PC-3 (cell line): ENCODE data around the gene CSNK1E. TPM values are rescaled to one million over a fixed set of nuclear protein-coding genes. Genes with fewer than 3 reads are reported as not detected.

Experiments
- ATAC-seq: fragments of 200-7000 bp; cut with Tn5 transposase; 2 replicates; pipeline ENCODE4 v1.9.1; 2020; ENCODE audit warnings: mild to moderate bottlenecking, moderate library complexity
- BruUV-seq: library from RNA; stranded (reverse); fragments of 400-500 nt; replicated peaks from 2 replicates; lab custom pipeline; 2021; lab: Mats Ljungman, UMichigan
- CTCF ChIA-PET: fragments of 300-600 bp; sonication (Branson Sonifier 250); formaldehyde crosslinking; loops from one replicate; lab custom pipeline; 2022; ENCODE audit warnings: antibody characterized with exemption; lab: Charles Lee
- POLR2A ChIA-PET: fragments of 300-600 bp; sonication (Branson Sonifier 250); formaldehyde crosslinking; loops from one replicate; lab custom pipeline; 2022; ENCODE audit warnings: antibody characterized with exemption; ENCODE audit not compliant: unreplicated experiment; lab: Charles Lee
- DNase-seq: peaks from one replicate; pipeline ENCODE4 v3.0.0-alpha.2; 2015
- H2AFZ ChIP-seq: fragments of 300-600 bp; sonication (generic); 2 replicates; pipeline ENCODE4 v1.6.0; 2016; ENCODE audit warnings: antibody characterized with exemption, low read length
- H3F3A ChIP-seq: fragments of 300-600 bp; sonication (generic); one replicate; pipeline ENCODE4 v1.6.0; 2017; ENCODE audit warnings: antibody characterized with exemption, low read length, control low read depth, mild to moderate bottlenecking; ENCODE audit not compliant: unreplicated experiment
- H3K27ac ChIP-seq: fragments of 300-600 bp; sonication (generic); 2 replicates; pipeline ENCODE4 v1.5.1; 2016; ENCODE audit warnings: mild to moderate bottlenecking, low read length
- H3K27me3 ChIP-seq: fragments of 300-600 bp; sonication (generic); 2 replicates; pipeline ENCODE4 v1.6.1; 2016; ENCODE audit warnings: low read length, mixed read lengths
- H3K36me3 ChIP-seq: fragments of 300-600 bp; sonication (generic); 2 replicates; pipeline ENCODE4 v1.6.1; 2016; ENCODE audit warnings: low read depth, mixed run types, low read length, mixed read lengths
- H3K4me1 ChIP-seq: fragments of 300-600 bp; sonication (generic); 2 replicates; pipeline ENCODE4 v1.5.1; 2016; ENCODE audit warnings: low read length; ENCODE audit not compliant: insufficient read depth
- H3K4me2 ChIP-seq: fragments of 300-600 bp; sonication (generic); 2 replicates; pipeline ENCODE4 v1.6.0; 2016; ENCODE audit warnings: low read length
- H3K4me3 ChIP-seq: fragments of 300-600 bp; sonication (generic); 2 replicates; pipeline ENCODE4 v1.5.1; 2016; ENCODE audit warnings: mild to moderate bottlenecking, low read length, mixed read lengths
- H3K79me2 ChIP-seq: fragments of 300-600 bp; sonication (generic); 2 replicates; pipeline ENCODE4 v1.6.1; 2017; ENCODE audit warnings: low read length, mixed read lengths
- H3K9ac ChIP-seq: fragments of 300-600 bp; sonication (generic); 2 replicates; pipeline ENCODE4 v1.6.0; 2016; ENCODE audit warnings: mild to moderate bottlenecking, low read length
- H3K9me2 ChIP-seq: fragments of 300-600 bp; sonication (generic); replicated peaks from 2 replicates; pipeline ENCODE4 v1.6.1; 2016; ENCODE audit warnings: mixed run types, low read length, mixed read lengths
- H3K9me3 ChIP-seq: fragments of 300-600 bp; sonication (generic); 2 replicates; pipeline ENCODE4 v1.6.1; 2016; ENCODE audit warnings: low read length, mixed read lengths
- H4K20me1 ChIP-seq: fragments of 300-600 bp; sonication (generic); 2 replicates; pipeline ENCODE4 v1.6.1; 2016; ENCODE audit warnings: low read length, mixed read lengths
- EZH2 ChIP-seq: fragments of 300-600 bp; sonication (generic); IDR thresholded peaks from one replicate; pipeline ENCODE4 v1.6.1; 2017; ENCODE audit warnings: antibody characterized with exemption, mild to moderate bottlenecking, low read length; ENCODE audit not compliant: unreplicated experiment
- EZH2phosphoT487 ChIP-seq: fragments of 300-600 bp; sonication (generic); IDR thresholded peaks from 2 replicates; pipeline ENCODE4 v1.6.1; 2018; ENCODE audit warnings: mild to moderate bottlenecking, antibody characterized with exemption, low read length, borderline replicate concordance
- intact Hi-C: fragments of 100-400 bp; cut with micrococcal nuclease; formaldehyde crosslinking; loops from 2 replicates; pipeline ENCODE4 v1.9.0; 2023
- total RNA-seq: library from RNA; depleted of rRNA; stranded (reverse); fragments of >200 nt; gene quantifications from 2 replicates; pipeline ENCODE4 v1.2.3, GENCODE V29; 2014
- TF ChIP-seq, protein P1 (sequence below): fragments of 300-600 bp; sonication (generic); conservative IDR thresholded peaks from 2 replicates; pipeline ENCODE4 v1.5.1; 2017; ENCODE audit warnings: antibody characterized with exemption, low read depth, mild to moderate bottlenecking, low read length

The CSNK1E gene
- total RNA-seq, 1 experiment from 2014 or later = 147 TPM

DNA sequence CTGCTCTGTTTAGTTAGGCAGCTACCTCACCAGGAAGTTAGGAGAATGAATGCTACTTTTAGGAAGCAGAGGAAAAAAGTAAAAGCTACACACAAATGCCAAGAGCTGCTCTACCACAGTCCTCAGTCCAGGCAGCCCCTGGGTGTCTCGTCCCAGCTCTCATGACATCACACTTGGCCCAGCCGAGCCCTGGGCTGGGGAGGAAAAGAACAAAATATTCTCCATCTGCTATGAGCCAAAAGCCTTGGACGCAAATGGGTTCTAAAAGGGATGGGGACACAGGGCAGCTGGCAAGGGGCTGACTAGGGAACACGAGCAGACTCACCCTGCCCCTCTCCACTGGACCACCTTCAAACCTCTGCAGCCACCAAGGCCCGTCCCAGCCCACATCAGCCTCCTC, 70.5 kb downstream of the CSNK1E start:
- intact Hi-C loops = no loop called here
- H3K79me2 ChIP-seq = peaks cover 34% of the 10 kb centered on the region

DNA sequence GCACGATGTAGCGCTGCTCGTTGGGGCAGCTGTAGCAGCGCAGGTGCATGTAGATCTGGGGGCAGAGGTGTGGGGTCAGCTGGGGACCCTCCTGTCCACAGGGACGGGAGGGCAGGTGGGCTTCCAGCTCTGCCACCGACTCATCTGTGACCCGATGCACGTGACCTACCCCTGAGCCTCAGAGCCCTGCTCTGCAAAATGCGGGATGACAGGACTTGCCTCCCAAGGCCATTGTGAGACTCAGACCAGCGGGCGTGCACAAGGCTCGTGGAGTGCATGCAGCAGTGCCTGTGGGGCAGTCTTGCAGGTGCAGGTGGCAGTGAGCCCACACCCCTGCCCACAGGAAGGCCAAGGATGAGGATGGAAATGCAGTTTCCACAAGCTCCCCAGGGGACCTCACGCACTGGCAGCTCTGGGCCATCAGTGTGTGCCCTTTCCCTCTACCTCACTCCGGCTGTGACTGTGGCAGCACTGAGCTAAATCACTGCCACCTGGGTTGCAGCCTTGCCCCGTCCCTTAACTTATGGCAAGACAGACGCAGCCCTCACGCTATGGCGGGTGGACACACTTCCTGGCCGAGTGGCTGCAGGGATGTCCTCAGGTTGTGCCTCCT, 71.1 kb downstream of the CSNK1E start:
- CTCF ChIA-PET = no interaction called here
- Histone ChIP-seq H3K9me2 (no peaks in the 10 kb centered on the region), H3K79me2 (peaks cover 29% of the 10 kb centered on the region; the same call in 1 of the 2 replicates), H3K27ac (no peak overlapping the region), H3K9ac (no peak overlapping the region), H3K36me3 (no peaks in the 10 kb centered on the region), H3F3A (no peaks in the 10 kb centered on the region), H4K20me1 (no peaks in the 10 kb centered on the region), H2AFZ (no peak overlapping the region), H3K27me3 (no peaks in the 10 kb centered on the region), H3K4me2 (no peak overlapping the region), H3K4me3 (no peak overlapping the region), H3K4me1 (peaks cover 4% of the 10 kb centered on the region), H3K9me3 (no peaks in the 10 kb centered on the region)
- no peak for ATAC-seq
- BruUV-seq = no TSS peak
- POLR2A ChIA-PET = no interaction called here
- intact Hi-C loops = no loop called here
- TF ChIP-seq EZH2phosphoT487 (no peak), EZH2 (no peak)
- TF ChIP-seq, protein P1, sequence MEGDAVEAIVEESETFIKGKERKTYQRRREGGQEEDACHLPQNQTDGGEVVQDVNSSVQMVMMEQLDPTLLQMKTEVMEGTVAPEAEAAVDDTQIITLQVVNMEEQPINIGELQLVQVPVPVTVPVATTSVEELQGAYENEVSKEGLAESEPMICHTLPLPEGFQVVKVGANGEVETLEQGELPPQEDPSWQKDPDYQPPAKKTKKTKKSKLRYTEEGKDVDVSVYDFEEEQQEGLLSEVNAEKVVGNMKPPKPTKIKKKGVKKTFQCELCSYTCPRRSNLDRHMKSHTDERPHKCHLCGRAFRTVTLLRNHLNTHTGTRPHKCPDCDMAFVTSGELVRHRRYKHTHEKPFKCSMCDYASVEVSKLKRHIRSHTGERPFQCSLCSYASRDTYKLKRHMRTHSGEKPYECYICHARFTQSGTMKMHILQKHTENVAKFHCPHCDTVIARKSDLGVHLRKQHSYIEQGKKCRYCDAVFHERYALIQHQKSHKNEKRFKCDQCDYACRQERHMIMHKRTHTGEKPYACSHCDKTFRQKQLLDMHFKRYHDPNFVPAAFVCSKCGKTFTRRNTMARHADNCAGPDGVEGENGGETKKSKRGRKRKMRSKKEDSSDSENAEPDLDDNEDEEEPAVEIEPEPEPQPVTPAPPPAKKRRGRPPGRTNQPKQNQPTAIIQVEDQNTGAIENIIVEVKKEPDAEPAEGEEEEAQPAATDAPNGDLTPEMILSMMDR = no peak
- no peak for DNase-seq

More for the DNA sequence above, 70.5 kb downstream of the CSNK1E start:
- ChIA-PET CTCF (no interaction called here), POLR2A (no interaction called here)
- Histone ChIP-seq H3K27me3 (no peaks in the 10 kb centered on the region), H3K4me3 (no peak overlapping the region), H3K4me2 (no peak overlapping the region), H3F3A (no peaks in the 10 kb centered on the region), H3K9me3 (no peaks in the 10 kb centered on the region), H3K9me2 (no peaks in the 10 kb centered on the region), H3K27ac (no peak overlapping the region), H3K4me1 (no peaks in the 10 kb centered on the region), H3K9ac (no peak overlapping the region), H3K36me3 (no peaks in the 10 kb centered on the region), H4K20me1 (no peaks in the 10 kb centered on the region), H2AFZ (no peak overlapping the region)
- no peak for TF ChIP-seq EZH2phosphoT487
- no peak for TF ChIP-seq EZH2
- TF ChIP-seq, protein P1 = no peak
- ATAC-seq = no peak
- no peak for DNase-seq
- no TSS peak for BruUV-seq

DNA sequence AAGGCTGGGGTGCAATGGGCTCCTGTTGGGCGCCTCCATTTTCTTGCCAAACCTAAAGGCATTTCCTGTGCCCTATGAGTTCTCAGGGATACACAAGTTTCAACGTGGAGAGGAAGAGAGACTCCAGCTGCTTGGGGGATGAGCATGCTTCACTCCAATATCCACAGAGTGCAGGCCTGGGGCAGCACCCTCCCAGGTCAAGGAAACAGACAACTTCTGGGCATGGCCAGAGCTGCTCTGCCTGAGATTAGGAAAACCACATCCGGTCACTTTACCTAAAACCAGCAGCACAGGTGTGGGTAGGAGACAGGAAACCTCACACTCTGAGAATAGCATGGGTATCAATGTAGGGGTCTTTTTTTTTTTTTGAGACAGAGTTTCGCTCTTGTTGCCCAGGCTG, 73.1 kb downstream of the CSNK1E start:
- no peak overlapping the region for H2AFZ ChIP-seq
- no TSS peak for BruUV-seq
- intact Hi-C loops = no loop called here
- H3K36me3 ChIP-seq = no peaks in the 10 kb centered on the region
- TF ChIP-seq, protein P1 = no peak
- no peak for TF ChIP-seq EZH2
- CTCF ChIA-PET = no interaction called here
- no peaks in the 10 kb centered on the region for H3K9me2 ChIP-seq
- H3K9me3 ChIP-seq = no peaks in the 10 kb centered on the region
- H3K27me3 ChIP-seq = no peaks in the 10 kb centered on the region
- no peak for ATAC-seq
- no peak for DNase-seq
- no peaks in the 10 kb centered on the region for H4K20me1 ChIP-seq
- no peak overlapping the region for H3K9ac ChIP-seq
- peaks cover 14% of the 10 kb centered on the region; the same call in 1 of the 2 replicates for H3K79me2 ChIP-seq
- no peaks in the 10 kb centered on the region for H3F3A ChIP-seq
- no peak overlapping the region for H3K4me2 ChIP-seq
- peaks cover 25% of the 10 kb centered on the region for H3K4me1 ChIP-seq
- H3K4me3 ChIP-seq = no peak overlapping the region
- no peak overlapping the region for H3K27ac ChIP-seq
- POLR2A ChIA-PET = no interaction called here
